HL-60 (cell line): Measurements from ENCODE around the gene MALSU1.

Experiments
- POLR2AphosphoS5 ChIP-seq: IDR thresholded peaks from 2 replicates; pipeline ENCODE4 v1.6.1; 2012; ENCODE audit warnings: low read depth
- TF ChIP-seq, protein P1 (sequence below): IDR thresholded peaks from one replicate; pipeline ENCODE4 v1.5.1; 2011; ENCODE audit warnings: low read length, control low read depth, inconsistent platforms; ENCODE audit not compliant: insufficient read depth

DNA sequence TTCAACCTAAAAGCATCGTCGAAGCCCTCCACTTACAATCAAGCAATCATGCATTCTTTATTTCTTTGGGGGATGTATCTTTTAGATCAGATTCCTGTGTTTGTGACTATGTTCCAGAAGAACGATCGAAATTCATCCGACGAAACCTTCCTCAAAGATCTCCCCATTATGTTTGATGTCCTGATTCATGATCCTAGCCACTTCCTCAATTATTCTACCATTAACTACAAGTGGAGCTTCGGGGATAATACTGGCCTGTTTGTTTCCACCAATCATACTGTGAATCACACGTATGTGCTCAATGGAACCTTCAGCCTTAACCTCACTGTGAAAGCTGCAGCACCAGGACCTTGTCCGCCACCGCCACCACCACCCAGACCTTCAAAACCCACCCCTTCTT, 38.8 kb upstream of the MALSU1 start:
- TF ChIP-seq, protein P1, sequence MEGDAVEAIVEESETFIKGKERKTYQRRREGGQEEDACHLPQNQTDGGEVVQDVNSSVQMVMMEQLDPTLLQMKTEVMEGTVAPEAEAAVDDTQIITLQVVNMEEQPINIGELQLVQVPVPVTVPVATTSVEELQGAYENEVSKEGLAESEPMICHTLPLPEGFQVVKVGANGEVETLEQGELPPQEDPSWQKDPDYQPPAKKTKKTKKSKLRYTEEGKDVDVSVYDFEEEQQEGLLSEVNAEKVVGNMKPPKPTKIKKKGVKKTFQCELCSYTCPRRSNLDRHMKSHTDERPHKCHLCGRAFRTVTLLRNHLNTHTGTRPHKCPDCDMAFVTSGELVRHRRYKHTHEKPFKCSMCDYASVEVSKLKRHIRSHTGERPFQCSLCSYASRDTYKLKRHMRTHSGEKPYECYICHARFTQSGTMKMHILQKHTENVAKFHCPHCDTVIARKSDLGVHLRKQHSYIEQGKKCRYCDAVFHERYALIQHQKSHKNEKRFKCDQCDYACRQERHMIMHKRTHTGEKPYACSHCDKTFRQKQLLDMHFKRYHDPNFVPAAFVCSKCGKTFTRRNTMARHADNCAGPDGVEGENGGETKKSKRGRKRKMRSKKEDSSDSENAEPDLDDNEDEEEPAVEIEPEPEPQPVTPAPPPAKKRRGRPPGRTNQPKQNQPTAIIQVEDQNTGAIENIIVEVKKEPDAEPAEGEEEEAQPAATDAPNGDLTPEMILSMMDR: no peak
- TF ChIP-seq POLR2AphosphoS5: no peak
